T follicular helper cell (primary cell): ENCODE results near the gene RCCD1.
"Not testable (repeated sequence)": the region's sequence is repeated elsewhere in the genome, so short reads cannot be mapped to it uniquely, and the experiment has no call there.

ENCODE experiments used
- DNase-seq: peaks from one replicate; pipeline ENCODE4 v3.0.0-alpha.2; 2020; ENCODE audit warnings: low read depth
- total RNA-seq, 2 experiments: gene quantifications; one replicate each; lab custom pipeline; 2026; lab: John Stamatoyannopoulos, UW

The RCCD1 gene
- total RNA-seq = 5.7 to 10.9 reads per million in 2 experiments

- DNase-seq = peak; percentile 81
Measured at GRCh38 chr15:90954712-90955623, at the start of gene RCCD1. TSS of gene RCCD1 (plus strand) at chr15:90954884. CDS start at chr15:90956735, 1,851 bp downstream.

GRCh38 chr15:90905306-90906180, 49.1 kb upstream of the RCCD1 start:
- no peak for DNase-seq

GRCh38 chr15:90906181-90906849, 48.4 kb upstream of the RCCD1 start:
- no peak for DNase-seq

DNA sequence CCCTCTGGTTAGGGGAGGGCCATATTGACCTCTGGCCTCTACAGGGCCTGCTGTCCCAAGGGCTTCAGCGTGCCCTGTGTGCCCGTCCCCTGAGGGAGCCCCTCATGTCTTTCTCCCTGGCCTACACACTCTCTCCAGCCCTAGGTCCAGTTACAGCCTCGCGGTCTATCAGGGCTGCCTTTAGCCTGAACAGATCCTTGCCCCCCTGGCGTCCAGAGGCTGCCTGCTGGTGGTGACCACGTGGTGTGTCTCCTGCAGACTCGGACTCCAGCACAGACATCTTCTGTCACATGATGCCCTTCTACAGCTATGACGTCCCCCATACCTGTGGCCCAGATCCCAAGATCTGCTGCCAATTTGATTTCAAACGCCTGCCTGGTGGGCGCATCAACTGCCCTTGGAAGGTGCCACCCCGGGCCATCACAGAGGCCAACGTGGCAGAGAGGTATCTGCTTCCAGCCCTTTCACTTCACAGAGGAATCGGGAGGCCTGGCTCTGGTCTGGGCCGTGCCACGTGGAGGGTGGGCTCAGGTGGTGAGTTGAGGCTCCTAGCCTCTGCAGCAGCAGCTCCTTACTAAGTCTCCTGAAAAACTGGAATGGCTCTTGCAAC, 47.5 kb upstream of the RCCD1 start:
- DNase-seq = no peak

DNA sequence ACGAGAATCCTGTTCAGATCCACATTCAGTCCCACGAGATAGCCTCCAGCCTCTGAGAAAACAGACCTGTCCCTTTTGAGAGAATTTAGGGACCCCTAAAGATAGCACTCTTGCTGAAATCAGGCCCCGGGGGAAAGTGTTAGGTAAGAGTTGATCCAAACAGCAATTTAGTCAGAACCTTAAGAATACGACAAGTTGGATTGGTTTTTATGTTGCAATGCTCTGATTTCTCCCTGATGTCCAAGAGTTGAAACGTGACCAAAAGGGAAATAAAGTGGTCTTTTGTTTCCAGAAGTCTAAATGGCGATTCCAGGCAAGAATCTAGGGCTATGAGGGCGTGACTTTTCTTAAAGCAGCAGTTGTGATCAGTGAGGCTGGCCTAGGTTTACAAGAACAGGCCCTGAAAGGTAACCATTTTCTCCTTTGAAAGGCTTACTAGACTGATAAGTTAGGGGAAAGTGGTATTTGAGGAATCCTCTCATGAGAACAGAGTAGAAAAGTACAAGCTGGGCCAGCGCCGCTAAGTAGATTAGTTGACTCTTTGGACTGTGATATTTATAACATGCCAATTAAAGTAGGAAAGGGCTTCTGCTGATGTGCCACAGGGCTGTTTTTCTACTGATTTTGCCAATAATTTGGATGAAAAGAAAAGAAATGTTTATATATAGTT, 46.7 kb upstream of the RCCD1 start:
- DNase-seq = no peak

DNA sequence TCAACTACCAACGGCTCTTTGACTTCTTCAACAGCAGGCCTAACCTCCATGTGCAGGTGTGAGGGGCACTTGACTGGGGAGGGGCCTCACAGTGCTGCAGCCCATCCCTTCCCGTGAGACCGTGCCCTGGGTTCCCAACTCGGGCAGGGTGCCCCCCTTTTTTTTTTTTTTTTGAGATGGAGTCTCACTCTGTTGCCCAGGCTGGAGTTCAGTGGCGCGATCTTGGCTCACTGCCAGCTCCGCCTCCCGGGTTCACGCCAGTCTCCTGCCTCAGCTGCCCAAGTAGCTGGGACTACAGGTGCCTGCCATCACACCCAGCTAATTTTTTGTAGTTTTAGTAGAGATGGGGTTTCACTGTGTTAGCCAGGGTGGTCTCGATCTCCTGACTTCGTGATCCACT, 45.2 kb upstream of the RCCD1 start:
- DNase-seq = not testable (repeated sequence)

DNA sequence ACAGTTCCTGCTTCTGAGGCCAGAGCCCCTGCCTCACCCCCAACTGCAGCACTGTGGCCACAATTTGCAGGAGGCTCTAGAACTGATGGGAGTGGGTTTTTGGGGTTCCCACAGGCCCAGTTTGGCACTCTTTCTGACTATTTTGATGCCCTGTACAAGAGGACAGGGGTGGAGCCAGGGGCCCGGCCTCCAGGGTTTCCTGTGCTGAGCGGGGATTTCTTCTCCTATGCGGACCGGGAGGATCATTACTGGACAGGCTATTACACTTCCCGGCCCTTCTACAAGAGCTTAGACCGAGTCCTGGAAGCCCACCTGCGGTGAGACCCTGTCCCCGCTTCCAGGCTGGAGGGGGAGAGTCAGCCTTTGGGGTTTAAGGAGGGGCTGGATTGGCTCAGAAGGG, 44.7 kb upstream of the RCCD1 start:
- no peak for DNase-seq

- no peak for DNase-seq
Measured at GRCh38 chr15:90910441-90911301, 44.0 kb upstream of the RCCD1 start.

GRCh38 chr15:90911302-90911623, 43.4 kb upstream of the RCCD1 start:
- no peak for DNase-seq

GRCh38 chr15:90911906-90912769, 42.5 kb upstream of the RCCD1 start:
- DNase-seq = no peak

- DNase-seq = no peak
Measured at GRCh38 chr15:90912770-90913075, 42.0 kb upstream of the RCCD1 start.

GRCh38 chr15:90913398-90913944, 41.2 kb upstream of the RCCD1 start:
- no peak for DNase-seq

GRCh38 chr15:90914305-90915080, 40.2 kb upstream of the RCCD1 start:
- DNase-seq = no peak

DNA sequence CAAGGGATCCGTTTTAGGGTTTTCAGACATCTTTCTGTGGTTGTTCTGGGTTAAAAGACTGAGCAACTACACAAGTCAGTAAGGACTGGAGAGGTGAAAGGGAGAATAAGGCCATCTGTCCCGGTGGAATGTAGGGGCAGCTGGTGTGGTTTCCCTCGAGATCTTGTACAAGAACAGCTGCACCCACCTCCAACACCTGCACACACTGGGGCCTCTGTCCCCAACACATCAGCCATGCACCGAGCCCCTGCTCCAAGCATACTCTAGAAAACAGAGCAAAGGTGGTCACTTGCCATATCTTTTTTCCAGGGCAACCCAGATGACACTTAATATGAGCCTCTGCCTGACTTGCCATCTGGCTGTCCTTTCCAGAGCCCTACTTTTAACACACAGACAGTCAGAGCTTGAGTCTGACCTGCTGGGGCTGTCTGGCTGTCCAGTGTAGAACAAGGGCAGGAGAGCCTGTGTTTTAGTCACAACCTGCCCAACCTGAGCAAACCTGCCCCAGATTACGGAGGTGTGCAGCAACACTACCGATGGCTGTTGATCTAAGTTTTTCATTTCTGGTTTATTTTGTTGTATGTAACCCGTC, 39.4 kb upstream of the RCCD1 start:
- DNase-seq = no peak

GRCh38 chr15:90915808-90916440, 38.8 kb upstream of the RCCD1 start:
- DNase-seq = no peak

GRCh38 chr15:90916461-90916860, 38.2 kb upstream of the RCCD1 start:
- DNase-seq = no peak

GRCh38 chr15:90917569-90917968, 37.1 kb upstream of the RCCD1 start:
- no peak for DNase-seq
